ENCODE measurements around the gene ADRA2C.

DNA sequence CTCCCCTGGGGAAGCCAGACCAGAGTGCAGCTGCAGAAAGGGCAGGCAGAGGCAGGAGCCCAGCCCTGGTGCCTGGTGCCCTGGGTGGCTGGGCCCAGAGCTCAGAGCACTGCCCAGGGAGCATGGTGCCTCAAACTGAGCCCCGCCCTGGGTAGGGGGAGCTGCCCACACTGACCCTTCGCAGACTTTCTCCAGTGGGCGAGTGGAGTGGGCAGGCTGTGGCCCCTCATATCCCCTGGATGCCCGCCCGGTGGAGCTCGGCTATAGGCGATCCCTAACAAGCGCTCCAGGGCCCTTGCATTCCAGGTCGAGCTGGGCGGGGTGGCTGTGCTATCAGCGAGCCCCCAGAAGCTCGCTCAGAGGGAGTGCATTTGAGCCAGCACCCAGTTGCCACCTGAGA lies 17.1 kb upstream of the ADRA2C start:
- TF ChIP-seq, protein P1, sequence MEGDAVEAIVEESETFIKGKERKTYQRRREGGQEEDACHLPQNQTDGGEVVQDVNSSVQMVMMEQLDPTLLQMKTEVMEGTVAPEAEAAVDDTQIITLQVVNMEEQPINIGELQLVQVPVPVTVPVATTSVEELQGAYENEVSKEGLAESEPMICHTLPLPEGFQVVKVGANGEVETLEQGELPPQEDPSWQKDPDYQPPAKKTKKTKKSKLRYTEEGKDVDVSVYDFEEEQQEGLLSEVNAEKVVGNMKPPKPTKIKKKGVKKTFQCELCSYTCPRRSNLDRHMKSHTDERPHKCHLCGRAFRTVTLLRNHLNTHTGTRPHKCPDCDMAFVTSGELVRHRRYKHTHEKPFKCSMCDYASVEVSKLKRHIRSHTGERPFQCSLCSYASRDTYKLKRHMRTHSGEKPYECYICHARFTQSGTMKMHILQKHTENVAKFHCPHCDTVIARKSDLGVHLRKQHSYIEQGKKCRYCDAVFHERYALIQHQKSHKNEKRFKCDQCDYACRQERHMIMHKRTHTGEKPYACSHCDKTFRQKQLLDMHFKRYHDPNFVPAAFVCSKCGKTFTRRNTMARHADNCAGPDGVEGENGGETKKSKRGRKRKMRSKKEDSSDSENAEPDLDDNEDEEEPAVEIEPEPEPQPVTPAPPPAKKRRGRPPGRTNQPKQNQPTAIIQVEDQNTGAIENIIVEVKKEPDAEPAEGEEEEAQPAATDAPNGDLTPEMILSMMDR (IDR thresholded peaks at IDR 0.05): no peak
- TF ChIP-seq POLR2A (IDR thresholded peaks at IDR 0.05): no peak
